DND-41 (cell line): Measurements from ENCODE around the gene PRIMA1.

Experiments
- CTCF ChIP-seq: IDR thresholded peaks from 2 replicates; pipeline ENCODE4 v1.5.1; 2012; ENCODE audit warnings: borderline replicate concordance, low read length, moderate library complexity, mild to moderate bottlenecking; ENCODE audit not compliant: poor library complexity, severe bottlenecking; ENCODE audit errors: extremely low read depth
- EZH2 ChIP-seq: IDR thresholded peaks from 3 replicates; pipeline ENCODE4 v1.6.1; 2012; ENCODE audit warnings: borderline replicate concordance, low read depth, mild to moderate bottlenecking, moderate library complexity, low read length, inconsistent platforms; ENCODE audit not compliant: severe bottlenecking

- TF ChIP-seq CTCF (no peak), EZH2 (no peak)
Observed at GRCh38 chr14:93797071-93797470, 8.8 kb upstream of the PRIMA1 start.
